Mononuclear cell (primary cell): ENCODE measurements around the gene CYGB. TPM values are rescaled to one million over a fixed set of nuclear protein-coding genes. Genes with fewer than 3 reads are reported as not detected.
"Not testable (repeated sequence)": the region's sequence is repeated elsewhere in the genome, so short reads cannot be mapped to it uniquely, and the experiment has no call there.

Experiments used
- H3K27me3 ChIP-seq: 2 replicates; pipeline ENCODE4 v1.6.0; 2011; ENCODE audit warnings: low read length, control low read depth; ENCODE audit not compliant: insufficient read depth
- H3K4me1 ChIP-seq: 2 replicates; pipeline ENCODE4 v1.5.1; 2011; ENCODE audit warnings: mild to moderate bottlenecking, low read length, control low read depth; ENCODE audit not compliant: insufficient read depth
- H3K4me3 ChIP-seq: 2 replicates; pipeline ENCODE4 v1.5.1; 2011; ENCODE audit warnings: mild to moderate bottlenecking, low read length, moderate library complexity
- H3K9me3 ChIP-seq: 2 replicates; pipeline ENCODE4 v1.5.1; 2011; ENCODE audit warnings: low read depth, mild to moderate bottlenecking, control low read depth, low read length
- total RNA-seq: library from RNA; depleted of rRNA; stranded (reverse); fragments of >200 nt; gene quantifications from one replicate; pipeline ENCODE4 v1.2.3, GENCODE V29; 2012

The CYGB gene
- total RNA-seq, 1 donor, result 0.21 TPM

DNA sequence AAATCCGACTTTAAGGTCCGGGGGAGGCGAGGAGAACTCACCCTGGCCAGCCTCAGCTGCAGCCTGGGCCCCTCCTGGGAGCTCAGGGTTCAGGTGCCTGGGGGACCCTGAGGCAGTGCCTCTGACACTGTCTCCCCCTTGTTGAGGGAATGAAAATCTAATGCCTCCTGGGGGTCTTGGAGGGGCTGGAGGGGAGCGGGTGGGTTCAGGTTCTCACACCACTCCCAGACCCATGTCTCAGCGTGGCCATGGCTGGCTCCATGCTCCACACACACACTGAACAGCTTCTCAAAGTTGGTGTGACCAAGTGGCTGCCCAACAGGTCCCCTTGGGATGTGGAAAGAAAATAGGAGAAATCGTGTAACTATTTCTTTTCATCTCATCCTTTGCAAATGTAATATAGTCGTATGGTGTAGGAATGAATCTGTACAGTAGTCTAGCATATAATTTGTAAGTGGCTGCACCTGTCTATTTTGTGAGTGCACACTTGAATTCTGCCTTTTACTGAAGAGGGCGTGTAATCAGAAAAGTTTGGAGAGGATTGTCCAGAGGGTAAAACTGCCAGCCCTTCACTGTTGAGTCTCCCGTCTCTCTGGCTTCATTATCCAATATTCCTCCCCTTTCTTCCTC, 1.5 kb upstream of the CYGB start:
- Histone ChIP-seq H3K9me3 (no peaks in the 10 kb centered on the region), H3K27me3 (peaks cover 32% of the 10 kb centered on the region), H3K4me1 (peaks cover 17% of the 10 kb centered on the region), H3K4me3 (no peak overlapping the region)

DNA sequence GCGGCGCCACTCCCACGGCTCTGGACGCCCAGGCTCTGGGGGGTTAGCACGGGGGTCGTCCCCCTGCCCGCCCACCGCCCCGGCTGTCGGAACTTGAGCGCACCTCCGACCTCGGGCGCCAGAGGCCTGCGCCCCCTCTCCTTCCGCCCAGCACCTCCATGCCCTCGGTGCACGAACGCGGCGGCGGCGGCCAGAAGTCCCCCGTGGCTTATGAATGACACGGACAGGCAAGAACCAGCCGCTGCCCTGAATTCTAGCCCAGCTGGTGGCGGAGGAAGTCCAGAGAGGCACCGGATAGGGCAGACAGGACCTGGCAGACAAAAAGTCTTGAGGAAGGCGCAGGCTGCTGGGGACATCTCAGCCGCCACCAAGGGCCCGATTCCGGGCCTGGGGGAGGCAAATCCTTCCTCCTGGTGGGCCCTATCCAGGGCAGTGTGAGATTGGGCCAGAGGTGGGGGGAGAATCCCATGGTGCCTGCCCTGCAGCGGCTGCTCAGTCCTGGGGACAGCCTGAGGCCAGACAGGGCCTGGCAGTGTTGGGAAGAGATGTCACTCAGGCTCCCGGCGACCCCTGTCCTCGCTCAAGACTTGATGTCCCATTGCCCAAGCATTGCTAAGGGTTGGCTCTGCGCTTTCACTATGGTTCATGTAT, 897 bp upstream of the CYGB start:
- no peak overlapping the region for H3K4me3 ChIP-seq
- peaks cover 17% of the 10 kb centered on the region for H3K4me1 ChIP-seq
- H3K27me3 ChIP-seq, result peaks cover 32% of the 10 kb centered on the region
- no peaks in the 10 kb centered on the region for H3K9me3 ChIP-seq

DNA sequence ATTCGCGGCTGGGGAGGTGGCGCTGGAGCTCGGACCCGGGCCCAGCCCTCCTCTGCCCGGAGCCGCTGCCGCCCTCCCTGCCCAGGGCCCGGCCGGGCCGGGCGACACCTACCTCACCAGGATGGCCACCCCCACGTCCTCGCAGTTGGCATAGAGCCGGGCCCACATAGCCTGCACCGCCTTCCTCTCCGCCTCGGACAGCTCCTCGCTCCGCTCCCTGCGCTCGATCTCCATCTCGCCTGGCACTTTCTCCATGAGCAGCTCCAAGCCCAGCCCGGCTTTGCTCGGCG, 276 bp downstream of the CYGB start:
- peaks cover 17% of the 10 kb centered on the region for H3K4me1 ChIP-seq
- H3K27me3 ChIP-seq, result peaks cover 32% of the 10 kb centered on the region
- H3K9me3 ChIP-seq, result no peaks in the 10 kb centered on the region
- no peak overlapping the region for H3K4me3 ChIP-seq

GRCh38 chr17:76536511-76537287, 810 bp downstream of the CYGB start:
- H3K27me3 ChIP-seq, result peaks cover 32% of the 10 kb centered on the region
- no peak overlapping the region for H3K4me3 ChIP-seq
- H3K4me1 ChIP-seq, result peaks cover 17% of the 10 kb centered on the region
- H3K9me3 ChIP-seq, result no peaks in the 10 kb centered on the region

- H3K9me3 ChIP-seq, result no peaks in the 10 kb centered on the region
- no peak overlapping the region for H3K4me3 ChIP-seq
- H3K27me3 ChIP-seq, result peaks cover 32% of the 10 kb centered on the region
- H3K4me1 ChIP-seq, result peaks cover 16% of the 10 kb centered on the region
Measured at GRCh38 chr17:76535788-76536510, 1.6 kb downstream of the CYGB start.

- H3K27me3 ChIP-seq, result peaks cover 30% of the 10 kb centered on the region
- no peak overlapping the region for H3K4me3 ChIP-seq
- H3K4me1 ChIP-seq, result peaks cover 18% of the 10 kb centered on the region
- no peaks in the 10 kb centered on the region for H3K9me3 ChIP-seq
Measured at GRCh38 chr17:76534831-76535732, 2.4 kb downstream of the CYGB start.

- not testable (repeated sequence) for H3K9me3 ChIP-seq, H3K4me3 ChIP-seq
- H3K4me1 ChIP-seq, result peaks cover 30% of the 10 kb centered on the region
- peaks cover 18% of the 10 kb centered on the region for H3K27me3 ChIP-seq
Measured at GRCh38 chr17:76533640-76534359, 3.7 kb downstream of the CYGB start.

GRCh38 chr17:76532072-76532651, 5.3 kb downstream of the CYGB start:
- peaks cover 9% of the 10 kb centered on the region for H3K27me3 ChIP-seq
- H3K4me3 ChIP-seq, result no peak overlapping the region
- H3K4me1 ChIP-seq, result peaks cover 36% of the 10 kb centered on the region
- no peaks in the 10 kb centered on the region for H3K9me3 ChIP-seq

DNA sequence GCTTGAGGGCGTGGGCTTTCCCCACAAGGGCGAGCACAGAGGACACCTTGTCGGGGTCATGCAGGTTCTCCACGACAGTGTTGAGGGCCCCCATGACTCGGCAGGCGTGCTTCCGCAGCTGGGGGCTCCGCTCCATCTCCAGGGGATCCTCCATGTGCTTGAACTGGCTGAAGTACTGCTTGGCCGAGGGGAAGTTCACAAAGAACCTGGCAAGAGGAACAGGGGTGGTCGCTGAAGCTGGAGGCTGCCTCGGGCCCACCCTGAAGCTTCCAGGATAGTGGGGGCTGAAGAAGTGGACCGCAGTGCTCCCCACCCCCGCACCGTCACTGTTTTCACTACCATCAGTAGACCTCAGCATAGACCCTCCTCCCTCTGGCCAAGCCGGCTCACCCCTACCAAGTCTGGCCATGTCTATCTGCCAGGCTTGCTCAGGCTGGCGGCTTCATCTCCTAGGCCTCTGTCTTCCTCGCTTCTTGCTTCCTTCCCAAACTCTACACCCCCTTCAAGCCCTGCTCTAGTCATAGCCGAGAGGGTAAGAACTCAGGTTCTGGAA, 5.9 kb downstream of the CYGB start:
- Histone ChIP-seq H3K4me1 (peaks cover 36% of the 10 kb centered on the region), H3K4me3 (no peak overlapping the region), H3K9me3 (no peaks in the 10 kb centered on the region), H3K27me3 (peaks cover 3% of the 10 kb centered on the region)

GRCh38 chr17:76530811-76531485, 6.6 kb downstream of the CYGB start:
- Histone ChIP-seq H3K27me3 (no peaks in the 10 kb centered on the region), H3K4me3 (no peak overlapping the region), H3K4me1 (peaks cover 36% of the 10 kb centered on the region), H3K9me3 (no peaks in the 10 kb centered on the region)

GRCh38 chr17:76530095-76530723, 7.3 kb downstream of the CYGB start:
- H3K4me1 ChIP-seq, result peaks cover 36% of the 10 kb centered on the region
- no peaks in the 10 kb centered on the region for H3K9me3 ChIP-seq
- no peak overlapping the region for H3K4me3 ChIP-seq
- no peaks in the 10 kb centered on the region for H3K27me3 ChIP-seq

GRCh38 chr17:76529224-76530094, 8.1 kb downstream of the CYGB start:
- no peaks in the 10 kb centered on the region for H3K27me3 ChIP-seq
- H3K4me1 ChIP-seq, result peaks cover 36% of the 10 kb centered on the region
- H3K9me3 ChIP-seq, result no peaks in the 10 kb centered on the region
- no peak overlapping the region for H3K4me3 ChIP-seq
